ENCODE results near the gene NUP62.
"Not testable (repeated sequence)": the region's sequence is repeated elsewhere in the genome, so short reads cannot be mapped to it uniquely, and the experiment has no call there.

Gene NUP62

GRCh38 chr19:49950956-49951526 is 21.7 kb upstream of the NUP62 start:
- DNase-seq: no peak

- DNase-seq: no peak
Measured at GRCh38 chr19:49950590-49950948, 21.3 kb upstream of the NUP62 start.

- DNase-seq: no peak
Measured at GRCh38 chr19:49949742-49950589, 20.7 kb upstream of the NUP62 start.

- DNase-seq: no peak
Measured at GRCh38 chr19:49946415-49946814, 17.1 kb upstream of the NUP62 start.

GRCh38 chr19:49944567-49944966 is 15.3 kb upstream of the NUP62 start:
- DNase-seq: not testable (repeated sequence)

- no peak for DNase-seq
Measured at GRCh38 chr19:49940482-49940791, 11.1 kb upstream of the NUP62 start.

GRCh38 chr19:49939721-49940481 is 10.6 kb upstream of the NUP62 start:
- no peak for DNase-seq

- DNase-seq: no peak
Measured at GRCh38 chr19:49938662-49939061, 9.4 kb upstream of the NUP62 start.

GRCh38 chr19:49937750-49938381 is 8.6 kb upstream of the NUP62 start:
- DNase-seq: peak; percentile 98

GRCh38 chr19:49936549-49936948 is 7.2 kb upstream of the NUP62 start:
- no peak for DNase-seq

- no peak for DNase-seq
Measured at GRCh38 chr19:49933643-49934042, 4.3 kb upstream of the NUP62 start.

- DNase-seq: no peak
Measured at GRCh38 chr19:49932731-49933131, 3.4 kb upstream of the NUP62 start.

- no peak for DNase-seq
Measured at GRCh38 chr19:49932041-49932451, 2.7 kb upstream of the NUP62 start.

GRCh38 chr19:49931293-49932040 is 2.2 kb upstream of the NUP62 start:
- DNase-seq: no peak

GRCh38 chr19:49930483-49931011 is 1.2 kb upstream of the NUP62 start:
- DNase-seq: no peak

- DNase-seq: peak; percentile 93
Measured at GRCh38 chr19:49929611-49930482, 543 bp upstream of the NUP62 start.

- DNase-seq: no peak
Measured at GRCh38 chr19:49927526-49928264, 1.6 kb downstream of the NUP62 start.

GRCh38 chr19:49926515-49926914 is 2.8 kb downstream of the NUP62 start:
- no peak for DNase-seq

GRCh38 chr19:49925486-49925885 is 3.8 kb downstream of the NUP62 start:
- no peak for DNase-seq

GRCh38 chr19:49924881-49925210 is 4.5 kb downstream of the NUP62 start:
- DNase-seq: not testable (repeated sequence)

Data from activated CD8-positive, alpha-beta memory T cell treated with anti-CD3 and anti-CD28 coated beads, Interleukin-2, amount 50 U/mL, for 48 hours (primary cell).